ENCODE results near the gene THSD7B. TPM values are rescaled to one million over a fixed set of nuclear protein-coding genes. Genes with fewer than 3 reads are reported as not detected.

Gene THSD7B
- total RNA-seq, 1 experiment from 2014 or later, result under 0.01 TPM

- ATAC-seq (no peak), DNase-seq (no peak)
- no peak overlapping the region for H3K4me3 ChIP-seq (ENCODE audit: low read length)
- H4K20me1 ChIP-seq (ENCODE audit: low read length), result no peaks in the 10 kb centered on the region
- H3K4me2 ChIP-seq (ENCODE audit: low read length), result no peak overlapping the region
- no peaks in the 10 kb centered on the region for H3K79me2 ChIP-seq (ENCODE audit: low read length)
- TF ChIP-seq CTCF (conservative IDR thresholded peaks at IDR 0.05; ENCODE audit: low read depth, low read length) (no peak), EZH2 (IDR thresholded peaks at IDR 0.05; ENCODE audit: low read length, unreplicated experiment) (no peak), EZH2phosphoT487 (IDR thresholded peaks at IDR 0.05; ENCODE audit: borderline replicate concordance, low read length) (no peak)
- no peaks in the 10 kb centered on the region for H3F3A ChIP-seq (ENCODE audit: low read length, unreplicated experiment)
- no peaks in the 10 kb centered on the region for H3K9me3 ChIP-seq (ENCODE audit: low read length)
- ChIA-PET POLR2A (ENCODE audit: unreplicated experiment) (no interaction called here), CTCF (no interaction called here)
- no peaks in the 10 kb centered on the region for H3K9me2 ChIP-seq (replicated peaks; ENCODE audit: low read length)
- no peaks in the 10 kb centered on the region for H3K4me1 ChIP-seq (ENCODE audit: insufficient read depth, low read length)
- no peak overlapping the region for H2AFZ ChIP-seq (ENCODE audit: low read length)
- no TSS peak for BruUV-seq (replicated peaks)
- H3K9ac ChIP-seq (ENCODE audit: low read length), result no peak overlapping the region
- no peak overlapping the region for H3K27ac ChIP-seq (ENCODE audit: low read length)
- no peaks in the 10 kb centered on the region for H3K36me3 ChIP-seq (ENCODE audit: low read depth, low read length)
- H3K27me3 ChIP-seq (ENCODE audit: low read length), result peaks cover 20% of the 10 kb centered on the region
- intact Hi-C loops (cut with micrococcal nuclease), result no loop called here
Observed at GRCh38 chr2:136985044-136985443, 219.7 kb downstream of the THSD7B start.

GRCh38 chr2:136986605-136987221, 221.4 kb downstream of the THSD7B start:
- H3K4me1 ChIP-seq (ENCODE audit: insufficient read depth, low read length), result no peaks in the 10 kb centered on the region
- H3K9me2 ChIP-seq (replicated peaks; ENCODE audit: low read length), result no peaks in the 10 kb centered on the region
- no peak overlapping the region for H3K4me2 ChIP-seq (ENCODE audit: low read length)
- no peaks in the 10 kb centered on the region for H3K9me3 ChIP-seq (ENCODE audit: low read length)
- no peak for ATAC-seq
- peaks cover 36% of the 10 kb centered on the region for H3K27me3 ChIP-seq (ENCODE audit: low read length)
- CTCF ChIA-PET, result no interaction called here
- BruUV-seq (replicated peaks), result no TSS peak
- no peak for DNase-seq
- H3F3A ChIP-seq (ENCODE audit: low read length, unreplicated experiment), result no peaks in the 10 kb centered on the region
- H3K27ac ChIP-seq (ENCODE audit: low read length), result no peak overlapping the region
- POLR2A ChIA-PET (ENCODE audit: unreplicated experiment), result no interaction called here
- H3K4me3 ChIP-seq (ENCODE audit: low read length), result no peak overlapping the region
- H3K9ac ChIP-seq (ENCODE audit: low read length), result no peak overlapping the region
- no peaks in the 10 kb centered on the region for H3K36me3 ChIP-seq (ENCODE audit: low read depth, low read length)
- TF ChIP-seq EZH2 (IDR thresholded peaks at IDR 0.05; ENCODE audit: low read length, unreplicated experiment), result no peak
- TF ChIP-seq CTCF (conservative IDR thresholded peaks at IDR 0.05; ENCODE audit: low read depth, low read length), result no peak
- TF ChIP-seq EZH2phosphoT487 (IDR thresholded peaks at IDR 0.05; ENCODE audit: borderline replicate concordance, low read length), result no peak
- no peaks in the 10 kb centered on the region for H3K79me2 ChIP-seq (ENCODE audit: low read length)
- intact Hi-C loops (cut with micrococcal nuclease), result no loop called here
- no peaks in the 10 kb centered on the region for H4K20me1 ChIP-seq (ENCODE audit: low read length)
- H2AFZ ChIP-seq (ENCODE audit: low read length), result no peak overlapping the region

- peaks cover 70% of the 10 kb centered on the region for H3K27me3 ChIP-seq (ENCODE audit: low read length)
Observed at GRCh38 chr2:136990316-136990715, 225.0 kb downstream of the THSD7B start.

More at GRCh38 chr2:136990316-136990715, 225.0 kb downstream of the THSD7B start:
- DNase-seq, result no peak
- H3K4me3 ChIP-seq (ENCODE audit: low read length), result no peak overlapping the region
- CTCF ChIA-PET, result no interaction called here
- H4K20me1 ChIP-seq (ENCODE audit: low read length), result no peaks in the 10 kb centered on the region
- no TSS peak for BruUV-seq (replicated peaks)
- H3K9ac ChIP-seq (ENCODE audit: low read length), result no peak overlapping the region
- no peak overlapping the region for H3K4me2 ChIP-seq (ENCODE audit: low read length)
- ATAC-seq, result no peak
- POLR2A ChIA-PET (ENCODE audit: unreplicated experiment), result no interaction called here
- H3K27ac ChIP-seq (ENCODE audit: low read length), result no peak overlapping the region
- intact Hi-C loops (cut with micrococcal nuclease), result no loop called here
- no peaks in the 10 kb centered on the region for H3K9me3 ChIP-seq (ENCODE audit: low read length)
- H3K79me2 ChIP-seq (ENCODE audit: low read length), result no peaks in the 10 kb centered on the region
- no peak overlapping the region for H2AFZ ChIP-seq (ENCODE audit: low read length)
- no peaks in the 10 kb centered on the region for H3K36me3 ChIP-seq (ENCODE audit: low read depth, low read length)
- TF ChIP-seq EZH2phosphoT487 (IDR thresholded peaks at IDR 0.05; ENCODE audit: borderline replicate concordance, low read length) (no peak), CTCF (conservative IDR thresholded peaks at IDR 0.05; ENCODE audit: low read depth, low read length) (no peak), EZH2 (IDR thresholded peaks at IDR 0.05; ENCODE audit: low read length, unreplicated experiment) (no peak)
- H3K9me2 ChIP-seq (replicated peaks; ENCODE audit: low read length), result no peaks in the 10 kb centered on the region
- no peaks in the 10 kb centered on the region for H3F3A ChIP-seq (ENCODE audit: low read length, unreplicated experiment)
- no peaks in the 10 kb centered on the region for H3K4me1 ChIP-seq (ENCODE audit: insufficient read depth, low read length)

All from PC-3 (cell line).